Neural progenitor cell (in vitro differentiated cells): ENCODE data around the gene ARSA. TPM values are rescaled to one million over a fixed set of nuclear protein-coding genes. Genes with fewer than 3 reads are reported as not detected.

ENCODE experiments used
- DNase-seq: peaks from one replicate; pipeline ENCODE4 v3.0.0-alpha.2; 2016; ENCODE audit warnings: low spot score
- H2AFZ ChIP-seq: fragments of 200-600 bp; sonication (generic); replicated peaks from 2 replicates; pipeline ENCODE4 v1.6.1; 2016; ENCODE audit warnings: antibody characterized with exemption
- H3F3A ChIP-seq: fragments of 200-600 bp; sonication (generic); 2 replicates; pipeline ENCODE4 v1.6.1; 2016; ENCODE audit warnings: antibody characterized with exemption, low read depth
- H3K27ac ChIP-seq: fragments of 200-600 bp; sonication (generic); 2 replicates; pipeline ENCODE4 v1.5.1; 2016; ENCODE audit warnings: mild to moderate bottlenecking
- H3K27me3 ChIP-seq: fragments of 200-600 bp; sonication (generic); 2 replicates; pipeline ENCODE4 v1.6.1; 2016; ENCODE audit warnings: mild to moderate bottlenecking, moderate library complexity
- H3K36me3 ChIP-seq: fragments of 200-600 bp; sonication (generic); 2 replicates; pipeline ENCODE4 v1.5.1; 2016
- H3K4me1 ChIP-seq: fragments of 200-600 bp; sonication (generic); 2 replicates; pipeline ENCODE4 v1.6.1; 2016; ENCODE audit warnings: mixed run types
- H3K4me2 ChIP-seq: fragments of 200-600 bp; sonication (generic); 2 replicates; pipeline ENCODE4 v1.6.1; 2016
- H3K4me3 ChIP-seq: fragments of 200-600 bp; sonication (generic); 2 replicates; pipeline ENCODE4 v1.5.1; 2016
- H3K79me2 ChIP-seq: fragments of 200-600 bp; sonication (generic); 2 replicates; pipeline ENCODE4 v1.6.1; 2016; ENCODE audit warnings: low read depth
- H3K9ac ChIP-seq: fragments of 200-600 bp; sonication (generic); 2 replicates; pipeline ENCODE4 v1.6.1; 2016
- H3K9me3 ChIP-seq: fragments of 200-600 bp; sonication (generic); 2 replicates; pipeline ENCODE4 v1.5.1; 2016; ENCODE audit warnings: low read depth
- H4K20me1 ChIP-seq: fragments of 200-600 bp; sonication (generic); 2 replicates; pipeline ENCODE4 v1.6.1; 2016; ENCODE audit warnings: low read depth
- H3K27ac Mint-ChIP-seq: 3 replicates; pipeline ENCODE4 v1.8.0; 2021; ENCODE audit warnings: mixed read lengths
- H3K27me3 Mint-ChIP-seq: 2 replicates; pipeline ENCODE4 v1.8.0; 2022; ENCODE audit warnings: low read depth, mild to moderate bottlenecking, inconsistent platforms, moderate library complexity, mixed read lengths; ENCODE audit not compliant: insufficient read depth
- H3K36me3 Mint-ChIP-seq: 3 replicates; pipeline ENCODE4 v1.8.0; 2021; ENCODE audit warnings: mixed read lengths
- H3K4me1 Mint-ChIP-seq: 3 replicates; pipeline ENCODE4 v1.8.0; 2021; ENCODE audit warnings: mixed read lengths
- H3K4me3 Mint-ChIP-seq: 3 replicates; pipeline ENCODE4 v1.8.0; 2021; ENCODE audit warnings: mild to moderate bottlenecking, moderate library complexity, mixed read lengths
- H3K9me3 Mint-ChIP-seq: 3 replicates; pipeline ENCODE4 v1.8.0; 2020; ENCODE audit warnings: mixed read lengths
- EZH2 ChIP-seq: fragments of 200-600 bp; sonication (generic); IDR thresholded peaks from 2 replicates; pipeline ENCODE4 v1.6.1; 2017; ENCODE audit warnings: antibody characterized with exemption, mild to moderate bottlenecking, moderate library complexity
- EZH2phosphoT487 ChIP-seq: fragments of 200-600 bp; sonication (generic); IDR thresholded peaks from 2 replicates; pipeline ENCODE4 v1.6.1; 2017; ENCODE audit warnings: antibody characterized with exemption
- total RNA-seq: library from RNA; depleted of rRNA; stranded (reverse); fragments of >200 nt; gene quantifications from 2 replicates; pipeline ENCODE4 v1.2.3, GENCODE V29; 2015; ENCODE audit warnings: low replicate concordance
- TF ChIP-seq, protein P1 (sequence below): fragments of 200-600 bp; sonication (generic); IDR thresholded peaks from 2 replicates; pipeline ENCODE4 v1.5.1; 2017; ENCODE audit warnings: antibody characterized with exemption, mild to moderate bottlenecking

The ARSA gene
- total RNA-seq, 1 donor from 2014 or later: 4.2 TPM

- H3K27me3 Mint-ChIP-seq: peaks cover 2% of the 10 kb centered on the region
Observed at GRCh38 chr22:50635591-50635990, 7.6 kb upstream of the ARSA start.

GRCh38 chr22:50633771-50634170, 5.8 kb upstream of the ARSA start:
- no peaks in the 10 kb centered on the region for H3K9me3 ChIP-seq
- no peaks in the 10 kb centered on the region for H3F3A ChIP-seq
- DNase-seq: no peak
- Mint-ChIP-seq H3K36me3 (no peaks in the 10 kb centered on the region), H3K9me3 (no peaks in the 10 kb centered on the region), H3K4me1 (peaks cover 13% of the 10 kb centered on the region), H3K27ac (no peak overlapping the region), H3K4me3 (no peak overlapping the region), H3K27me3 (peaks cover 2% of the 10 kb centered on the region)
- TF ChIP-seq, protein P1, sequence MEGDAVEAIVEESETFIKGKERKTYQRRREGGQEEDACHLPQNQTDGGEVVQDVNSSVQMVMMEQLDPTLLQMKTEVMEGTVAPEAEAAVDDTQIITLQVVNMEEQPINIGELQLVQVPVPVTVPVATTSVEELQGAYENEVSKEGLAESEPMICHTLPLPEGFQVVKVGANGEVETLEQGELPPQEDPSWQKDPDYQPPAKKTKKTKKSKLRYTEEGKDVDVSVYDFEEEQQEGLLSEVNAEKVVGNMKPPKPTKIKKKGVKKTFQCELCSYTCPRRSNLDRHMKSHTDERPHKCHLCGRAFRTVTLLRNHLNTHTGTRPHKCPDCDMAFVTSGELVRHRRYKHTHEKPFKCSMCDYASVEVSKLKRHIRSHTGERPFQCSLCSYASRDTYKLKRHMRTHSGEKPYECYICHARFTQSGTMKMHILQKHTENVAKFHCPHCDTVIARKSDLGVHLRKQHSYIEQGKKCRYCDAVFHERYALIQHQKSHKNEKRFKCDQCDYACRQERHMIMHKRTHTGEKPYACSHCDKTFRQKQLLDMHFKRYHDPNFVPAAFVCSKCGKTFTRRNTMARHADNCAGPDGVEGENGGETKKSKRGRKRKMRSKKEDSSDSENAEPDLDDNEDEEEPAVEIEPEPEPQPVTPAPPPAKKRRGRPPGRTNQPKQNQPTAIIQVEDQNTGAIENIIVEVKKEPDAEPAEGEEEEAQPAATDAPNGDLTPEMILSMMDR: no peak
- no peak for TF ChIP-seq EZH2phosphoT487
- no peak for TF ChIP-seq EZH2
- H3K79me2 ChIP-seq: no peaks in the 10 kb centered on the region
- no peak overlapping the region for H3K4me3 ChIP-seq
- no peaks in the 10 kb centered on the region for H3K36me3 ChIP-seq
- H3K9ac ChIP-seq: no peak overlapping the region
- H3K27ac ChIP-seq: no peak overlapping the region
- no peaks in the 10 kb centered on the region for H4K20me1 ChIP-seq
- H3K4me2 ChIP-seq: no peak overlapping the region
- H2AFZ ChIP-seq: no peak overlapping the region
- H3K4me1 ChIP-seq: no peaks in the 10 kb centered on the region
- peaks cover 6% of the 10 kb centered on the region for H3K27me3 ChIP-seq

More at GRCh38 chr22:50635591-50635990, 7.6 kb upstream of the ARSA start:
- H2AFZ ChIP-seq: no peak overlapping the region
- no peak for DNase-seq
- no peak overlapping the region for H3K9ac ChIP-seq
- no peaks in the 10 kb centered on the region for H3K9me3 ChIP-seq
- Mint-ChIP-seq H3K27ac (no peak overlapping the region), H3K36me3 (no peaks in the 10 kb centered on the region), H3K4me1 (peaks cover 7% of the 10 kb centered on the region), H3K9me3 (no peaks in the 10 kb centered on the region), H3K4me3 (no peak overlapping the region)
- no peak overlapping the region for H3K4me2 ChIP-seq
- H3K27me3 ChIP-seq: no peaks in the 10 kb centered on the region
- TF ChIP-seq EZH2phosphoT487: no peak
- TF ChIP-seq, protein P1: no peak
- TF ChIP-seq EZH2: no peak
- no peaks in the 10 kb centered on the region for H3K4me1 ChIP-seq
- H3K4me3 ChIP-seq: no peak overlapping the region
- H3K79me2 ChIP-seq: no peaks in the 10 kb centered on the region
- no peaks in the 10 kb centered on the region for H3F3A ChIP-seq
- H3K27ac ChIP-seq: no peak overlapping the region
- no peaks in the 10 kb centered on the region for H4K20me1 ChIP-seq
- H3K36me3 ChIP-seq: no peaks in the 10 kb centered on the region

- Histone ChIP-seq H3K4me3 (no peak overlapping the region), H3K4me1 (no peaks in the 10 kb centered on the region), H2AFZ (no peak overlapping the region), H3K27me3 (peaks cover 6% of the 10 kb centered on the region), H3K27ac (no peak overlapping the region), H3K79me2 (no peaks in the 10 kb centered on the region), H3K9me3 (no peaks in the 10 kb centered on the region), H3K36me3 (no peaks in the 10 kb centered on the region), H3K4me2 (no peak overlapping the region), H3K9ac (no peak overlapping the region), H3F3A (no peaks in the 10 kb centered on the region), H4K20me1 (no peaks in the 10 kb centered on the region)
- Mint-ChIP-seq H3K9me3 (no peaks in the 10 kb centered on the region), H3K27ac (no peak overlapping the region), H3K27me3 (peaks cover 2% of the 10 kb centered on the region), H3K36me3 (no peaks in the 10 kb centered on the region), H3K4me3 (no peak overlapping the region), H3K4me1 (peaks cover 18% of the 10 kb centered on the region)
- DNase-seq: no peak
- TF ChIP-seq EZH2phosphoT487 (no peak), EZH2 (no peak)
- TF ChIP-seq, protein P1: no peak
Observed at GRCh38 chr22:50633086-50633485, 5.1 kb upstream of the ARSA start.
